GM19023 (cell line): ENCODE measurements around the gene PTPRQ.
"Not testable (repeated sequence)": the region's sequence is repeated elsewhere in the genome, so short reads cannot be mapped to it uniquely, and the experiment has no call there.

ENCODE experiments used
- ATAC-seq: cut with Tn5 transposase; IDR thresholded peaks from one replicate; pipeline ENCODE4 v1.9.1; 2021; ENCODE audit warnings: mild to moderate bottlenecking, moderate library complexity; ENCODE audit not compliant: unreplicated experiment

The PTPRQ gene

GRCh38 chr12:80634903-80635302 is 190.9 kb downstream of the PTPRQ start:
- ATAC-seq, result no peak

GRCh38 chr12:80636832-80637231 is 192.8 kb downstream of the PTPRQ start:
- no peak for ATAC-seq

GRCh38 chr12:80641936-80642335 is 197.9 kb downstream of the PTPRQ start:
- no peak for ATAC-seq

GRCh38 chr12:80643961-80644360 is 199.9 kb downstream of the PTPRQ start:
- no peak for ATAC-seq

GRCh38 chr12:80648881-80649280 is 204.8 kb downstream of the PTPRQ start:
- no peak for ATAC-seq

GRCh38 chr12:80655751-80656150 is 211.7 kb downstream of the PTPRQ start:
- ATAC-seq, result no peak

GRCh38 chr12:80659512-80660063 is 215.6 kb downstream of the PTPRQ start:
- no peak for ATAC-seq

- ATAC-seq, result no peak
Observed at GRCh38 chr12:80662586-80662985, 218.6 kb downstream of the PTPRQ start.

GRCh38 chr12:80670214-80670613 is 226.2 kb downstream of the PTPRQ start:
- no peak for ATAC-seq

GRCh38 chr12:80676042-80676636 is 232.1 kb downstream of the PTPRQ start:
- not testable (repeated sequence) for ATAC-seq

- ATAC-seq, result no peak
Observed at GRCh38 chr12:80676856-80677255, 232.8 kb downstream of the PTPRQ start.

- ATAC-seq, result no peak
Observed at GRCh38 chr12:80677994-80678393, 234.0 kb downstream of the PTPRQ start.

GRCh38 chr12:80679346-80680131 is 235.5 kb downstream of the PTPRQ start:
- no peak for ATAC-seq

- no peak for ATAC-seq
Observed at GRCh38 chr12:80681287-80681686, 237.3 kb downstream of the PTPRQ start.

GRCh38 chr12:80681786-80682185 is 237.8 kb downstream of the PTPRQ start:
- ATAC-seq, result no peak

GRCh38 chr12:80684077-80684495 is 240.1 kb downstream of the PTPRQ start:
- no peak for ATAC-seq

GRCh38 chr12:80690090-80690489 is 246.1 kb downstream of the PTPRQ start:
- ATAC-seq, result no peak

GRCh38 chr12:80690513-80690912 is 246.5 kb downstream of the PTPRQ start:
- ATAC-seq, result no peak

GRCh38 chr12:80692114-80692513 is 248.1 kb downstream of the PTPRQ start:
- peak; percentile 50 for ATAC-seq

- ATAC-seq, result no peak
Observed at GRCh38 chr12:80697270-80697887, 253.3 kb downstream of the PTPRQ start.

GRCh38 chr12:80698256-80698655 is 254.2 kb downstream of the PTPRQ start:
- ATAC-seq, result no peak
